HL-60/S4 (cell line): ENCODE results near the gene VRK1.
"Not testable (repeated sequence)": the region's sequence is repeated elsewhere in the genome, so short reads cannot be mapped to it uniquely, and the experiment has no call there.

Experiments used
- in situ Hi-C: fragments of 300-500 bp; cut with MboI; formaldehyde crosslinking; loops from 2 replicates; pipeline ENCODE4 v1.14.3; 2022; ENCODE audit warnings: low sequenced_read_pairs

VRK1 gene

GRCh38 chr14:96874127-96874526, 76.9 kb downstream of the VRK1 start:
- in situ Hi-C loops: no loop called here

- in situ Hi-C loops: no loop called here
These were observed 79.6 kb downstream of the VRK1 start for GRCh38 chr14:96876747-96877146.

- in situ Hi-C loops: no loop called here
These were observed 84.5 kb downstream of the VRK1 start for GRCh38 chr14:96881713-96882112.

GRCh38 chr14:96883974-96884373, 86.8 kb downstream of the VRK1 start:
- in situ Hi-C loops: not testable (repeated sequence)

GRCh38 chr14:96888158-96888557, 91.0 kb downstream of the VRK1 start:
- in situ Hi-C loops: no loop called here

GRCh38 chr14:96888593-96888992, 91.4 kb downstream of the VRK1 start:
- in situ Hi-C loops: no loop called here

- in situ Hi-C loops: no loop called here
These were observed 91.9 kb downstream of the VRK1 start for GRCh38 chr14:96889091-96889490.

- in situ Hi-C loops: no loop called here
These were observed 96.9 kb downstream of the VRK1 start for GRCh38 chr14:96893966-96894622.

- in situ Hi-C loops: no loop called here
These were observed 97.8 kb downstream of the VRK1 start for GRCh38 chr14:96894966-96895365.

GRCh38 chr14:96895658-96896271, 98.6 kb downstream of the VRK1 start:
- in situ Hi-C loops: no loop called here

- in situ Hi-C loops: no loop called here
These were observed 100.0 kb downstream of the VRK1 start for GRCh38 chr14:96897184-96897583.

- in situ Hi-C loops: no loop called here
These were observed 104.0 kb downstream of the VRK1 start for GRCh38 chr14:96901227-96901626.

- in situ Hi-C loops: no loop called here
These were observed 104.8 kb downstream of the VRK1 start for GRCh38 chr14:96902004-96902403.

- in situ Hi-C loops: no loop called here
These were observed 106.4 kb downstream of the VRK1 start for GRCh38 chr14:96903444-96904023.

GRCh38 chr14:96904201-96904600, 107.0 kb downstream of the VRK1 start:
- in situ Hi-C loops: no loop called here

- in situ Hi-C loops: no loop called here
These were observed 107.9 kb downstream of the VRK1 start for GRCh38 chr14:96905065-96905464.

GRCh38 chr14:96905825-96906224, 108.6 kb downstream of the VRK1 start:
- in situ Hi-C loops: no loop called here

- in situ Hi-C loops: no loop called here
These were observed 109.3 kb downstream of the VRK1 start for GRCh38 chr14:96906434-96906833.

GRCh38 chr14:96909841-96910364, 112.7 kb downstream of the VRK1 start:
- in situ Hi-C loops: no loop called here

- in situ Hi-C loops: no loop called here
These were observed 114.4 kb downstream of the VRK1 start for GRCh38 chr14:96911499-96912149.

- in situ Hi-C loops: no loop called here
These were observed 117.5 kb downstream of the VRK1 start for GRCh38 chr14:96914571-96915128.
